ENCODE measurements around the gene NFIA.

DNA sequence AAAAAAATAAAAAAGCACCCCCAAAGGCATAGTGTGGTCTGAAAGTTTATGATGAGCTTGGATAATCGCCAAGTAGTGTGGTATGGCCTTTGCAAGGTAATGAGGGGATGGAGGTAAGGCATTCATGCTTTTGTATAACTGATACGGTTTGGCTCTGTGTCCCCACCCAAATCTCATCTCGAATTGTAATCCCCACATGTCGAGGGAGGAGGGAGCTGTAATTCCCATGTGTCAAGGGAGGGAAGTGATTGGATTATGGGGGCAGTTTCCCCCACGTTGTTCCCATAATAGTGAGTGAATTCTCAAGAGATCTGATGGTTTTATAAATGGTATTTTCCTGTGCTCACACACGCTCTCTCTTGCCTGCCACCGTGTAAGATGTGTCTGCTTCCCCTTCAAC, 215.5 kb downstream of the NFIA start:
- TF ChIP-seq CTCF (IDR thresholded peaks at IDR 0.05) (no peak), POLR2A (IDR thresholded peaks at IDR 0.05) (no peak)
